GM23338 (cell line): Measurements from ENCODE around the gene MAP2K4.

ENCODE experiments used
- CREB1 ChIP-seq: fragments of 250-450 bp; sonication (Bioruptor Pico); IDR thresholded peaks from 2 replicates; pipeline ENCODE4 v1.5.0; 2020; ENCODE audit warnings: low read depth, mild to moderate bottlenecking, moderate library complexity
- EZH2 ChIP-seq: fragments of 200-600 bp; sonication (generic); IDR thresholded peaks from one replicate; pipeline ENCODE4 v1.8.0; 2017; ENCODE audit warnings: antibody characterized with exemption, mild to moderate bottlenecking, low read depth; ENCODE audit not compliant: unreplicated experiment
- EZH2phosphoT487 ChIP-seq: fragments of 200-600 bp; sonication (generic); IDR thresholded peaks from one replicate; pipeline ENCODE4 v1.8.1; 2018; ENCODE audit warnings: antibody characterized with exemption; ENCODE audit not compliant: unreplicated experiment
- JUNB ChIP-seq: IDR thresholded peaks from one replicate; pipeline ENCODE4 v1.6.1; 2016; ENCODE audit warnings: antibody characterized with exemption; ENCODE audit not compliant: unreplicated experiment
- NANOG ChIP-seq: IDR thresholded peaks from 2 replicates; pipeline ENCODE4 v1.6.1; 2016; ENCODE audit warnings: antibody characterized with exemption, borderline replicate concordance
- POLR2AphosphoS5 ChIP-seq: IDR thresholded peaks from 2 replicates; pipeline ENCODE4 v1.6.1; 2016; ENCODE audit warnings: antibody characterized with exemption, low read depth
- REST ChIP-seq: IDR thresholded peaks from one replicate; pipeline ENCODE4 v1.6.1; 2018; ENCODE audit warnings: antibody characterized with exemption; ENCODE audit not compliant: unreplicated experiment
- ZNF114 ChIP-seq: fragments of 250-450 bp; sonication (Bioruptor Pico); IDR thresholded peaks from 2 replicates; pipeline ENCODE4 v1.5.0; 2020; ENCODE audit warnings: mild to moderate bottlenecking, moderate library complexity
- ZNF331 ChIP-seq: fragments of 250-450 bp; sonication (Bioruptor Pico); IDR thresholded peaks from 2 replicates; pipeline ENCODE4 v1.5.0; 2020; ENCODE audit warnings: low read depth, mild to moderate bottlenecking, moderate library complexity
- TF ChIP-seq, protein P1 (sequence below), 2 experiments: fragments of 200-600 bp in 1 of 2; sonication (generic) in 1 of 2; conservative IDR thresholded peaks; 2 replicates each; pipeline versions ENCODE4 v1.5.1 to v1.6.1; 2016 to 2017; ENCODE audit warnings: antibody characterized with exemption in 2 of 2, low read depth in 2 of 2, mild to moderate bottlenecking in 2 of 2, moderate library complexity in 1 of 2
- TF ChIP-seq, protein P2 (sequence below): IDR thresholded peaks from 2 replicates; pipeline ENCODE4 v1.6.1; 2016; ENCODE audit warnings: antibody characterized with exemption

- TF ChIP-seq, protein P1, sequence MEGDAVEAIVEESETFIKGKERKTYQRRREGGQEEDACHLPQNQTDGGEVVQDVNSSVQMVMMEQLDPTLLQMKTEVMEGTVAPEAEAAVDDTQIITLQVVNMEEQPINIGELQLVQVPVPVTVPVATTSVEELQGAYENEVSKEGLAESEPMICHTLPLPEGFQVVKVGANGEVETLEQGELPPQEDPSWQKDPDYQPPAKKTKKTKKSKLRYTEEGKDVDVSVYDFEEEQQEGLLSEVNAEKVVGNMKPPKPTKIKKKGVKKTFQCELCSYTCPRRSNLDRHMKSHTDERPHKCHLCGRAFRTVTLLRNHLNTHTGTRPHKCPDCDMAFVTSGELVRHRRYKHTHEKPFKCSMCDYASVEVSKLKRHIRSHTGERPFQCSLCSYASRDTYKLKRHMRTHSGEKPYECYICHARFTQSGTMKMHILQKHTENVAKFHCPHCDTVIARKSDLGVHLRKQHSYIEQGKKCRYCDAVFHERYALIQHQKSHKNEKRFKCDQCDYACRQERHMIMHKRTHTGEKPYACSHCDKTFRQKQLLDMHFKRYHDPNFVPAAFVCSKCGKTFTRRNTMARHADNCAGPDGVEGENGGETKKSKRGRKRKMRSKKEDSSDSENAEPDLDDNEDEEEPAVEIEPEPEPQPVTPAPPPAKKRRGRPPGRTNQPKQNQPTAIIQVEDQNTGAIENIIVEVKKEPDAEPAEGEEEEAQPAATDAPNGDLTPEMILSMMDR (conservative IDR thresholded peaks at IDR 0.05; ENCODE audit: low read depth in 2 of 2), result no peak
- TF ChIP-seq CREB1 (CRISPR knock-in tag) (no peak), ZNF331 (no peak), EZH2 (no peak), REST (no peak), EZH2phosphoT487 (no peak), POLR2AphosphoS5 (no peak), NANOG (no peak), JUNB (no peak), ZNF114 (CRISPR knock-in tag) (no peak)
- TF ChIP-seq, protein P2, sequence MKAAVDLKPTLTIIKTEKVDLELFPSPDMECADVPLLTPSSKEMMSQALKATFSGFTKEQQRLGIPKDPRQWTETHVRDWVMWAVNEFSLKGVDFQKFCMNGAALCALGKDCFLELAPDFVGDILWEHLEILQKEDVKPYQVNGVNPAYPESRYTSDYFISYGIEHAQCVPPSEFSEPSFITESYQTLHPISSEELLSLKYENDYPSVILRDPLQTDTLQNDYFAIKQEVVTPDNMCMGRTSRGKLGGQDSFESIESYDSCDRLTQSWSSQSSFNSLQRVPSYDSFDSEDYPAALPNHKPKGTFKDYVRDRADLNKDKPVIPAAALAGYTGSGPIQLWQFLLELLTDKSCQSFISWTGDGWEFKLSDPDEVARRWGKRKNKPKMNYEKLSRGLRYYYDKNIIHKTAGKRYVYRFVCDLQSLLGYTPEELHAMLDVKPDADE, result no peak
These were observed 21.0 kb upstream of the MAP2K4 start for GRCh38 chr17:11999696-12000095.
